ENCODE results near the gene CTTNBP2. TPM values are rescaled to one million over a fixed set of nuclear protein-coding genes. Genes with fewer than 3 reads are reported as not detected.

The CTTNBP2 gene
- total and polyA plus RNA-seq, 10 of the 15 experiments (the other 5 are each of a cell fraction or from before 2014, with no cell fraction given): 0.04 to 0.43 TPM; not detected in 8

DNA sequence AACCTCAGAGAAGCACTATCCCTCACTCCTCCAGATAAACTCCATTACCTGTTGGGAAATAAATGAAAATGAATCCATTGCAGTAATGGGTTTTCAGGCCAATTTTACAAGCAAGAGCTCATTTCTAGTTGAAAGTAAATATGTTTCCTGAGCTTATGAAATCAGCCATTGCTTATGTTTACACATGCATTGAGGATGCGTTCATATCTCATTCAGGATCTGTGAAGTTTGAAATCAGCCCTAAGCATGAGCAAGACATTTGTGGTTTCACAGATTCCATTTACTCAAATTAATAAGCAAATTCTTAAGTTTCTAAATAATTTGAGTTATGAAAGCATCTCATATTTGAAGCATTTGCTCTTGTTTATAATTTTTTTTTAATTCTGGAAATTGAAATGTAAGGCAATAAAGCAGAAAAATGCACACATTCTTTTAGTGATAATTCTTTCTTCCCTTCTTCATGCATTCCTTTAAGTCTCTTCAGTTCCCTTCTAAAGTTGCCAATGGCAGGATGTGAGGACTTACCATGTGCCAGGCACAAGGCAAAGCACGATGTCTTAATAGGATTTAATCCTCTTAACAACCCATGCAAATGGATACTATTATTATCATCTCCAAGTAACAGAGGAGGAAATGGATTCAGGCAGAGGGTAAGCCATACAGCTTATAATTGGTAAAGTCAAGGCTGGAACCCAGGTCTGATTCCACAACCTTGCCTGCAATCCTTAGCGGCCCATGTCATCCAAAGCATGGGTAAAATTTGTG lies 35.0 kb upstream of the CTTNBP2 start:
- in situ Hi-C loops (cut with MboI): no loop called here
- no TSS peak for BruUV-seq (replicated peaks)
- 26% methylated on average over 3 of the region's 3 CpGs for WGBS (ENCODE audit: insufficient coverage, insufficient replicate concordance, low lambda C conversion rate, missing lambda C conversion rate)
- ChIA-PET SMC1A (ENCODE audit: uncharacterized antibody, unreplicated experiment) (no interaction called here), POLR2A (no interaction called here), CTCF (no interaction called here), RAD21 (ENCODE audit: unreplicated experiment) (no interaction called here)
- ATAC-seq (no peak), DNase-seq (ENCODE audit: low read depth, low spot score) (no peak), FAIRE-seq (no peak)
- Histone ChIP-seq H3K4me3 (no peak overlapping the region), H3K9ac (ENCODE audit: control insufficient read depth, insufficient read depth, low read length) (no peak overlapping the region), H3K79me2 (ENCODE audit: control insufficient read depth, insufficient read depth, low read length) (no peaks in the 10 kb centered on the region), H3K27ac (ENCODE audit: control insufficient read depth, insufficient read depth) (no peak overlapping the region), H3K4me1 (ENCODE audit: control insufficient read depth, insufficient read depth, low read length) (no peaks in the 10 kb centered on the region), H4K20me1 (ENCODE audit: control insufficient read depth, insufficient read depth) (no peaks in the 10 kb centered on the region), H3K9me3 (replicated peaks; ENCODE audit: control insufficient read depth, insufficient read depth, low read length) (no peaks in the 10 kb centered on the region), H2AFZ (ENCODE audit: control insufficient read depth, low read depth, low read length) (no peak overlapping the region), H3K27me3 (replicated peaks in 1 of 2; ENCODE audit: control insufficient read depth in 2 of 2, insufficient read depth in 2 of 2, low read length in 1 of 2) (no peaks in the 10 kb centered on the region), H3K4me2 (ENCODE audit: control insufficient read depth, insufficient read depth) (no peak overlapping the region), H3K36me3 (ENCODE audit: control insufficient read depth in 2 of 2, insufficient read depth in 2 of 2, low read length in 1 of 2) (no peaks in the 10 kb centered on the region)
- no peak for TF ChIP-seq EP300 (IDR thresholded peaks at IDR 0.05; ENCODE audit: borderline replicate concordance in 1 of 2, control insufficient read depth in 1 of 2, low read depth in 2 of 2, low read length in 2 of 2)
- no peak for TF ChIP-seq CHD1 (IDR thresholded peaks at IDR 0.05; ENCODE audit: low read depth, low read length)
- no peak for TF ChIP-seq RELA (IDR thresholded peaks at IDR 0.05; ENCODE audit: borderline replicate concordance, partially characterized antibody)
- TF ChIP-seq PML (IDR thresholded peaks at IDR 0.05; ENCODE audit: low read length): no peak
- TF ChIP-seq CEBPB (IDR thresholded peaks at IDR 0.05; ENCODE audit: borderline replicate concordance in 1 of 2, low read depth in 2 of 2, low read length in 2 of 2): no peak
- TF ChIP-seq ZNF622 (IDR thresholded peaks at IDR 0.05): no peak
- TF ChIP-seq IKZF1 (conservative IDR thresholded peaks at IDR 0.05): no peak
- no peak for TF ChIP-seq IRF4 (IDR thresholded peaks at IDR 0.05; ENCODE audit: low read depth, low read length)
- no peak for TF ChIP-seq ZZZ3 (IDR thresholded peaks at IDR 0.05; ENCODE audit: control insufficient read depth, insufficient read length, low read depth)
- no peak for TF ChIP-seq GABPA (IDR thresholded peaks at IDR 0.05; ENCODE audit: low read depth)
- TF ChIP-seq, protein P1, sequence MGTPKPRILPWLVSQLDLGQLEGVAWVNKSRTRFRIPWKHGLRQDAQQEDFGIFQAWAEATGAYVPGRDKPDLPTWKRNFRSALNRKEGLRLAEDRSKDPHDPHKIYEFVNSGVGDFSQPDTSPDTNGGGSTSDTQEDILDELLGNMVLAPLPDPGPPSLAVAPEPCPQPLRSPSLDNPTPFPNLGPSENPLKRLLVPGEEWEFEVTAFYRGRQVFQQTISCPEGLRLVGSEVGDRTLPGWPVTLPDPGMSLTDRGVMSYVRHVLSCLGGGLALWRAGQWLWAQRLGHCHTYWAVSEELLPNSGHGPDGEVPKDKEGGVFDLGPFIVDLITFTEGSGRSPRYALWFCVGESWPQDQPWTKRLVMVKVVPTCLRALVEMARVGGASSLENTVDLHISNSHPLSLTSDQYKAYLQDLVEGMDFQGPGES (IDR thresholded peaks at IDR 0.05): no peak
- TF ChIP-seq ZNF207 (IDR thresholded peaks at IDR 0.05; ENCODE audit: borderline replicate concordance): no peak
- no peak for TF ChIP-seq RB1 (IDR thresholded peaks at IDR 0.05; ENCODE audit: borderline replicate concordance)
- no peak for TF ChIP-seq YBX1 (IDR thresholded peaks at IDR 0.05)
- no peak for TF ChIP-seq SMARCA5 (IDR thresholded peaks at IDR 0.05)
- TF ChIP-seq NFXL1 (IDR thresholded peaks at IDR 0.05; ENCODE audit: borderline replicate concordance): no peak
- no peak for TF ChIP-seq ZNF24 (IDR thresholded peaks at IDR 0.05)
- no peak for TF ChIP-seq NRF1 (conservative IDR thresholded peaks at IDR 0.05; ENCODE audit: low read depth, low read length)
- TF ChIP-seq, protein P2, sequence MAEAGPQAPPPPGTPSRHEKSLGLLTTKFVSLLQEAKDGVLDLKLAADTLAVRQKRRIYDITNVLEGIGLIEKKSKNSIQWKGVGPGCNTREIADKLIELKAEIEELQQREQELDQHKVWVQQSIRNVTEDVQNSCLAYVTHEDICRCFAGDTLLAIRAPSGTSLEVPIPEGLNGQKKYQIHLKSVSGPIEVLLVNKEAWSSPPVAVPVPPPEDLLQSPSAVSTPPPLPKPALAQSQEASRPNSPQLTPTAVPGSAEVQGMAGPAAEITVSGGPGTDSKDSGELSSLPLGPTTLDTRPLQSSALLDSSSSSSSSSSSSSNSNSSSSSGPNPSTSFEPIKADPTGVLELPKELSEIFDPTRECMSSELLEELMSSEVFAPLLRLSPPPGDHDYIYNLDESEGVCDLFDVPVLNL (IDR thresholded peaks at IDR 0.05; ENCODE audit: low read depth, low read length): no peak
- intact Hi-C loops (cut with micrococcal nuclease; ENCODE audit: unreplicated experiment): no loop called here
